ENCODE results near the gene RARA.
"Not testable (repeated sequence)": the region's sequence is repeated elsewhere in the genome, so short reads cannot be mapped to it uniquely, and the experiment has no call there.

Gene RARA

DNA sequence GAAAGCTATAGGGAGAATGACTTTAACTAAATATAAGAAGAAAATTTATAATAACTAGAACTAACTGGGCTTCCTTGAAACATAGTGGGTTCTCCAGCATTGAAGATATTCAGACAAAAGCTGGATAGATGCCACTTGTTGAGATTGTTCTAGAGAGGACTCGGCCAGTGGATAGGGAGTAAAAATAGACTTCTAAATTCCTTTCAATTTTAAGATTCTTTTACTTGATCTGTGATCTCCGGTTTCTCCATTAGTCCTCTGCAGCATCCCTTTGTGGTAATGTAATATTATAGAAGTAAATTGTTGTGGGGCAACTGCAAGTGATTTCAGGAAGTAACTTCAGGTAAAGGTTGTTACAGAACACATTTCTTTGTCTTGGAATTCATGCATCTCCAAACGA is 10.3 kb upstream of the RARA start:
- no peak for DNase-seq (ENCODE audit: low spot score)

DNA sequence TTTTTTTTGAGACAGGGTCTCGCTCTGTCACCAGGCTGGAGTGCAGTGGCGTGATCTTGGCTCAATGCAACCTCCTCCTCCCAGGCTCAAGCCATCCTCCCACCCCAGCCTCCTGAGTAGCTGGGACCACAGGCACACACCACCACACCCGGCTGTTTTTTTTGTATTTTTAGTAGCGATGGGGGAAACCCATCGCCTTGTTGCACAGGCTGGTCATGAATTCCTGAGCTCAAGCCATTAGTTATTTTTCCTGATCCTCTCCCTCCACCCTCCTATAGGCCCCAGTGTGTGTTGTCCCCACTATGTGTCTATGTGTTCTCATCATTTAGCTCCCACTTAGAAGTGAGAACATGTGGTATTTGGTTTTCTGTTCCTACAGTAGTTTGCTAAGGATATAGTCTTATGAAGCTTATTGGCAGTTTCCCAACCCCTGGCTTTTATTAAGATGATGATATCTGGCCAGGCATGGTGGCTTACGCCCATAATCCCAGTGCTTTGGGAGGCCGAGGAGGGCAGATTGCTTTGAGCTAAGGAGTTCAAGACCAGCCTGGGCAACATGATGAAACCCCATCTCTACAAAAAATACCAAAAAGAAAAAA is 9.7 kb upstream of the RARA start:
- not testable (repeated sequence) for DNase-seq (ENCODE audit: low spot score)

DNA sequence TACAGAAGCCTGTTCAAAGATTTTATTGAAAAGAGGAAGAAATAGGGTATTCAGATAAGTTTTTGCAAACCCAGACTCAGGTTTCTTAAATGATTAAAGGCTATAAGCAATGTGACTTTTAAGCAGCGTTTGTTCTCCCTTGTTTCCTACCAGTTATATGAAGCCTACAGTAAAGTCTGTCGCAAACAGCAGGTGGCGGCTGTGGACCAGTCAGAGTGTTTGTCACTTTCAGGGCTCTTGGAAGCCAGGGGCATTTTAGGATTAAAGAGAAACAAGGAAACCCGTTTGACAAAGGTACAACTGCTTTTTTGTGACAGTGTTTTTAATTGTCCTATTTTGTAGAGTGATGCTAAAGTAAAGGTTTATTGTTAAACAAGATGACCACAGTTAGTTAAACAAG is 7.7 kb upstream of the RARA start:
- no peak for DNase-seq (ENCODE audit: low spot score)

DNA sequence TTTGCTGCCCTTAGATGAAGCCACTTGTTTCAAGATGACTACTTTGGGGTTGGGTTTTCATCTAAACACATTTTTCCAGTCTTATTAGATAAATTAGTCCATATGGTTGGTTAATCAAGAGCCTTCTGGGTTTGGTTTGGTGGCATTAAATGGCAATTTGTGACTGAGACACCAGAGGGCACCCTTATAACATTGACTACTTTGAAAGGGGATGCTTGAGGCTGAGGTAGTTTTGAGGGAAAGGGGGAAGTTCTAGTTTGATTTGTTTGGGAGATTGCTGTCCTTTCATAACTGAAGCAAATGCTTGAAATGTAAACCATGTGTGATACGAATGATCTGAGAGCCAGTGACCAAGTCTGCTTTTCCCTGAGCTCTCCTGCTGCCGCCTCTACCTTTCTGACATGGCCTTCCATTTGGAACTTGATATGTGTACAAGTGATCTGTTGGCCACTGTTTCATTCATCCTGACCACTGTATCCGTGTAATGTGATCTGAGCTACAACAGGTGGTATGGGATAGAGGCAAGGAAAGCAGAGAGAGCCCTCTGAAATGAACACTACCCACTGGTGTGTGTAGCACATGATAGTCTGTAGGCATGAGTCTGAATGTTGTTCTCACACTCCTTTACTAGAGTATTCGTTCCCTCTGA is 5.8 kb upstream of the RARA start:
- DNase-seq (ENCODE audit: low spot score): peak; percentile 43

DNA sequence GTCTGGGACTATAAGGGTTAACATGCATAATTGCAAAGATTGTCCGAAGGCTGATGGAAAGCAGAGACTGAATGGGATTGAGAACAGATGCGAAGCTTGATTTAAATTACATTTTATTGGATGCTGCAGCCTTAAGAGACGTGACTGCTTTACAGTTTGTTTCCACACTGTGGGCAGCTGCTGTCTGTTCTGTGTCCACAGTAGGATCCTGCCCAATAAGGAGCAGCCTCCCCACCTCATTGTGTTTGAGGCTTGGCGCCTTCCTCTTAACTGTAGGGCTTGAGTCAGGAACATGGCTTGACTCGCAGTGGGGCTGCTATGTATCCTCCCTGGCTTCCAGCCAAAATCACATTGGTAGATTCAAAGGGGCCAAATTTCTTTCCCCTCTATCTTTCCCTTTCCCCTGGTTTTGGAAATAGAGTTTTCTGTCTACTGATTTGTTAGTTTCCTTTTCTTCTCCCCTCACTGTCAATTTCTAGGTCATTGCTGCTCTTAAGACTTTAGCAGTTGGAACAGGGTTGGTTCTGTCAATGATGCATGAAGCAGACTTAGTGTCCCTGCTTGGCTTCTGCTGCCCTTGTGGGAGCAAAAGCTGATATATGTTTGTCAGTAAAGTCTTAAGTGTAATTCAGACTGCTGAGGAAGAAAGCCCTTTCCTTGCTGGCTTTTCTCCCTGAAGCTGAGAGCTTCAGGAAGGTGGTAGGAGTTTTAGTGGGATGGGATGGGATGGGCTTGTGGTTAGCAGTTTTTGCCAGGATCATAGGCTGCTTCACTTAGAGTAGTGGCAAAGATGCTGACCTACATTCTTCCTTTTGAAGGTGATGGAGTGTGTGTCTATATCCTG is 5.0 kb upstream of the RARA start:
- no peak for DNase-seq (ENCODE audit: low spot score)

DNA sequence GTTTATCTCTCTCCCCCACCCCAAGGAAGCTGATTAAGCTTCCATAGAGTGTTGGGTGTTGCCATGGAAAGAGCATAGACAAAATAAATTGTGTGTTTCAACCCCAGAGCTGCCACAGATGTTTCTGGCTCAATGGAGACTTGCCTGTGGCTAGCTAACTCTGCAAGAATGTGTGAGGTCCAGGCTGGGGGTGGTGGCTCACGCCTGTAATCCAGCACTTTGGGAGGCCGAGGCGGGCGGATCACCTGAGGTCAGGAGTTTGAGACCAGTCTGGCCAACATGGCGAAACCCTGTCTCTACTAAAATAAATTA is 4.5 kb upstream of the RARA start:
- not testable (repeated sequence) for DNase-seq (ENCODE audit: low spot score)

DNA sequence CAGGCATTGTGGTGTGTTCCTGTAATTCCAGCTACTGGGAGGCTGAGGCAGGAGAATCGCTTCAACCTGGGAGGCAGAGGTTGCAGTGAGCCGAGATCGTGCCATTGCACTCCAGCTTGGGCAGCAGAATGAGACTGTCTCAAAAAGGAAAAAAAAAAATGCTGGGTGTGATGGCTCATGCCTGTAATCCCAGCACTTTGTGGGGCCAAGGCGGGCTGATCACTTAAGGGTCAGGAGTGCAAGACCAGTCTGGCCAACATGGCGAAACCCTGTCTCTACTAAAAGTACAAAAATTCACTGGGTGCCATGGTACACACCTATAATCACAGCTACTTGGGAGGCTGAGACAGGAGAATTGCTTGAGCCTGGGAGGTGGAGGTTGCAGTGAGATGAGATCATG is 4.1 kb upstream of the RARA start:
- not testable (repeated sequence) for DNase-seq (ENCODE audit: low spot score)

DNA sequence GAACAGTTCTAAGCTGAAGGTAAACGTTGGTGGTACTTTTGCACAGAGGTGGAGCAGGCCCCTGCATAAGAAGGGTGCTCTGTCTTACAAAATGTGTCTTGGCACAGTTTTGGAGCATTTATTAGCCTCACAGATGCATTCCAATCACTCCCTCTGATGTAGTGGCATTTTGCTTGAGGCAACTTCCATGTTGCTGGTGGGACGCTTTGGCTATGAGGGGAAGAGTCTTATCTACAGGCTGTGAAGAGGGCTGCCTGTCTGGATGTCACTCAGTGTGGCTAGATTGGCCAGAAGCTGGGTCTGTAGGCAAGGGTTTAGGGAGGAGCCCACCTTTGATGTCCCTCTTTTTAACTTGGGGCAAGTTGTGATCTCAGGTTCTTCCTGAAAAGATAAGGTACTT is 2.6 kb upstream of the RARA start:
- DNase-seq (ENCODE audit: low spot score): no peak

DNA sequence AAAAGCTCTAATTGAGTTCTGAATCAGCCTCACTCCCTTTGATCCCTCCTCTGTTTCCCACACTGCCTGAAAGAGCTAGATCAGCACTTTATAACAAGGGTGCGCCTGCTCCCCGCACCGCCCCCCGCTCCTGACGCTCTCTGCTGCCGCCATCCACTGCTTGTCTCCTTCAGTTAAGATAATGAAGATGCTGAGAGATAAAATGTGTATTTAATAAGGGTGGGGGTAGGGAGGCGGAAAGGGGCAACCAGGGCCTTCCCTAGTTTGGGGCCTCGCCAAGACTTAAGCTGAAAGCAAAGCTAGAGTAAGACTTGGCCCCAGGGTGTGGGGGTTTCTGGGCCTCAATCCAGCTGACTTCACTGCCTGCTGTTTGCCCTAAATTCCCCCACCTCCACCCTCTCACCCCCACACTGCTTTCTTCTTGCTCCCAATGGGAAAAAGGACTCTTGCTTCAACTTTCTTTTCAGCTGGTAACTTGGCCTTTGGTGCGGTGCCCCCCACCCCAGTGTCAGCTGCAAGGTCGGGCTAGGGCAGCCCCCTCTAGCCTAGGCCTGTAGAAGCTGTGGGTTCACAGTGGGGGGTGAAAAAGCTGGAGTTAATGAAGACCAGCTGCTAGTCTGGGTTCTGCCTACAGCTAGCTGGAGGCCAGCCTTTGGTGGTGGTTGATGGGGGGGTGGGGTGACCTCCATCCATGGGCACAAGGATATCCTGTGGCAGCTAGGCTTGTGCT is 1.8 kb upstream of the RARA start:
- DNase-seq (ENCODE audit: low spot score): no peak

DNA sequence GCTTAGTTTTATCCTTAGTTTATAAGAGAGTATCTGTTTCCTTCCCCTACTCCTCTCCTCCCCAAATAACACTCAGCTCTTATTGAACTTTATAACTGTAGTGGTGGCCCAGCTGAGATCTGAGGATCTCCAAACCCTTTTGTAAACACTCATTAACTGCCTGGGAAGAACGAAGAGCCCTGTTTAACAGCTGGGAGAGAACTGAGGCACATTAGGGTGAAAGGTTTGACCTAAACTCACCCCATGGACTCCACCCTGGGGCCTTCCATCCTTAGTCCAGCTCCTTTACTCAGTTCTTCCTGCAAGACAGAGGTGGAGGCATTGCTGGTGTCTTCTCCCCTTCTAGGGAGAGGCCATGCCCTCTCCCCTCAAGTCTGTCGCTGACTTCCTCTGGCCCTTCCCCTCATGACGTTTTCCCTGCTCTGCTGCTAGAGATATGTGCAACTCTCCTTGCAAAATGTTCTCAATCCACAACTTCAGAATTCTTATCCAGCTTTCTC is 1.2 kb upstream of the RARA start:
- DNase-seq (ENCODE audit: low spot score): no peak

DNA sequence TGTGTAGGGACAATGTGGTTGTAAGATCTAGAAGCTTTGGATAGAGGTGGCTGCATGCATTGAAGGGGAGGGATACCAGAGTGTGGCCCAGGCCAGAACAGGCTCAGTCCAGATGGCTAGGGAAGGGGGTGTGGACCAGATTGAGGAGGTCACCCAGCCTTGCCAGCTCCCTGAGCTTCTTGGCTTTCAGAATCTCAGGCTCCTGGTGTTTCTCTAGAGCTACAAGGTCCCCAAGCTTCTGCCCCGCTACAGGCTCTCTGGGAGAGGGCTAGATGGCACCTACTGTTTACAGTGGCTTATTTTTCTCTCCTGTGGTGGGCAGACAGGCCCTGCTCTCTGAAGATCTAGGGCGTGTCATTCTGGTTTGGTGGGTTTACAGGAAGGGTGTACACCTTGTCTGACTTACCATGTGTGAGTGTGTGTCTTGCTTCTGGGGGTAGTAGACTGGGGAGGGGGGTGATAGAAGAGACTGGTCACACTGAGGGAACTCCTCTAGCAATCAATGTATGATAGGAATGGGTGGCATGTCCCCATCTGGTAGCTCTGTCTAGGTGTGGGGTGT is 1.1 kb downstream of the RARA start:
- DNase-seq (ENCODE audit: low spot score): no peak

DNA sequence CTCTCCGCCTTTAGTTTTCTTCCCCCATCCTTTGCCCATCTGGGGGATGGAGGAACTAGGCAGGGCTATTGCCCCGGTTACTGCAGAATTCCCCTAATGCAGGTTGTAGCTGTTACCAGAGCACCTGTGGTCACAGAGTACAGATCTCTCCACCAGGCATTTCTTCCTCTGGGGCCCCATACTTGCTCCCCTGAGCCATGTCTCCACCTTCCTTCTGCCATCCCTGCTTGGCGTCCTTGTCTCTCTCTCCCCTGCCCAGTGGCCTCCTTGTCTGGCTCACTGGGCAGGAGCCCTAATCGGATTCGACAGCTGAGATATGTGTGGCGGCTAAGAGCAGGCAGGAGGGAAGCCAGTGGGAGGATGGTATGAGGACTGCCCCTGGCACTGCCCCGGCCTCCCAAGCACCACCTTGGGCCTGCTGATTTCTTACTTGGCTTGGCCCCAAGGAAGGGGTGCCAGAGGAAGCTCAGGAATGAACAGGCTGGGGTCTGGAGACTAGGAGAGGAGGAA is 2.0 kb downstream of the RARA start:
- no peak for DNase-seq (ENCODE audit: low spot score)

DNA sequence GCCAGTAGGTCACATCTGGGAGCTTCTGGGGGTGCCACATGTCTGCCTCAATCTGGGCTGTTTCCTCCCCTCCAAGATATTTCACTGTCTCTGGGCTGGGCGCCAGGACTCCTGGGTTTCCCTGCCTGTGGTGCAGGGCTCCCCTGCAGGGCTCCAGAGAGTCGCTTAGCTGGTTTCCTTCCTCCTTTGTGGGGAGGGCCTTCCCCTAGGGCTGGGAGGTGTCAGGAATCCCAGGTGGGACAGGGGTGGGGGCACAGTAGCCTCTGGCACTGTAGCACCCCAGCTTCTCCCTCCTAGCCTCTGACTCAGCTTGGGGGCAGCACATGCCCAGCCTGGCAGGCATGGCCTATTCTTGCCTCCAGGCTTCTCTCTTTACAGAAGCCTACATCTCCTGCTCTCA is 2.6 kb downstream of the RARA start:
- DNase-seq (ENCODE audit: low spot score): peak; percentile 58

DNA sequence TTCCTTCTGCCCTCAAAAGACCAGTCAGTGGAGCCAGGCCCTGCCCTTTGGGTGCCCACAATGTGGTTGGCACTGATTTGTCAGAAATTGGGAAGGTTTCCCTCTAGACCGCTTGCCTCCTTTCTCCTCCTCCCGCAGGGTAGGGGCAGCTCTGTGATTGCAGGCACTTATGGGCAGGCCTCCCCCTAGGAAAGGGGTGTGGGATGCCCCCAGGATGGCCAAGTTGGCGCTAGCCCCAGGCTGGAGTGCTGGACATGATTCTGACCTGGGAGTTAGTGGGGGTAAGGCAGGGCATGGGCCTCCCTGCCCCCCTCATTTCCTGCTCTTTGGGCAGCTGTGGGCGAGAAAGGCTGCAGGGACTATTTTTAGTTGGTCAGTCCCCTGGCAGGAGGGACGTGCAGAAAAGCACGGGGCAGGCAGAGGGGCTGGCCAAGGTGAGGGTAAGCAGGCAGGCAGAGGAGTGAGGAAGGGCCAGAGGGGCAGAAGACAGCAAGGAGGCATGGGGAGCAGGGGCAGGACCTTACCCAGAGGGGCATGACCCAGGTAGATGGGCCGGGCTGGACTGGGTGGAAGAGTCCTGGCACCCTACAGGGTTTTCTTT is 3.3 kb downstream of the RARA start:
- no peak for DNase-seq (ENCODE audit: low spot score)

DNA sequence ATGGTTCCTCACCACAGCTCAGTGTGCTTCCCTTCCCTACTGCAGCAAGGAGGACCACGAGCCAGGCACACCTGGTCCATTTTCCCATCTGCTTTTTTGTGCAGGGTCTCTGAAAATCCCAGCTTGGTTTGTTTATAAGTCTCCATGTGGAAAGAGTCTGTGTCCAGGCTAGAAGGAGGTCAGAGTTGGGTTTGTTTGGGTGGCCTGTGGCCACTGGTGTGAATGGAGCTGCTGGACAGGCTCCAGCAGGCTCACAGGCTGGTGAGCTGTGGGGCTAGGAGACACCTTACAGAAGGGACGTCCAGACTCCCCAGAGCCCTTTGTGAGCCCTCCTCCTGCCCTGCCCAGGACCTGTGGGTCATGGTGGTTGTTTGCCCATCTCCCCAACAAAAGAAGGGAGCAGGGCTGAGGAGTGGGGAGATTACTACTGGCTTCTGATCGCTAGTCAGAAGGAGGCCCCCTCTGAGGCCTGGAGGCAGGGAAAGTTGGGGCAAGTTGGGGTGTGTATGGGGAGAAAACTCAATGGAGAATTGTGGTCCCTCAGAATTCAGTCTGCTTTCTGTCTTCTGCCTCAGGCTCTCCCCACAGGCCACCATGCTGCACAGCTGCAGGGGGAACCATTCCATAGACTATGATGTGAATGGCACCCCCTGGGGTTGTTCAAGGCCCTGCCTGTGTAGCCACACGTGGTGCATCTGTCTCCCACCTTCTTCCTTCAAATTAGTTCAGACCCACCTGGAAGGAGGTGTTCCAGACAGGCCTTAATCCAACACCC is 4.1 kb downstream of the RARA start:
- no peak for DNase-seq (ENCODE audit: low spot score)

DNA sequence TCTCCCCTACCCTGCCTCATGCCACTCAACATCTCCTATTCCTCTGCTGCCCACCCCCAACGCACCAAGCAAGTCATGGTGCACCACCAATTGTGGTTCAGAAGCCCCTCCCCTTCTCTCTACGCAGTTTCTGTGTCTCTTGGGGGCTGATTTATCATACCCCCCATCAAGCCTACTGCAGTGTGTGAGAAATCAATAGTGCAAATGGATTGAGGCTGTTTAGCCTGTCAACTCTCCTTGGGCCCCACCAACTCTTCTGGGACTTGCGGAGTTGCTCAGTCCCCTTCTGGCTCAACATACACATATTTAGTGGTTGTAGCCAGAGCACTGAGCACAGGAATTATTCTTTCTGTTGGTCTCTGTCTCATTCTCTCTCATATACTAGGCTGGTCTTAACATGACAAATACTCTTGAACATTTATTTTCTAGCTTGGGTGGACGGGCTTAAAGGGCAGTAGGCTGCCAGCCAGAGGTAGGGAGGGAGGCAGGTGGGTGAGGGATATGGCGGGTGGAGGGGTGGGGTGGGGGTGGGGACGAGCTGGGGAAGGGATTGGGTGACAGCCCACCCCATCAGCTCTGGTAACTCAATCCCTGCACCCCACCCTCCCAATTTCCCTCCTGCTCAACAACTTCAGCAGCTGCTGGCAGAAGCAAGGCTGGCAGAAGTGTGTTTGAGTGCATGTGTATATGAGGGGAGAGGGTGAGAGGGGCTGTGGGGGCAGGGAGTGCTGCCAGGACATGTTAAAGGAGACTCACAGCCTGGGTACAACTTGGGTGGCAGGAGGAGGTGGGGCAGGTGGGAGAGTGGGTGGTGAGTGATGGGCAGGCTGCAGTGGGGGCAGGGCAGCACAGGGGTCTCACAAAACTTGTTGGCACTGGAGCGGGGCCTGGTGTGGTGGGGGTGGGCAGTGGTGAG is 4.9 kb downstream of the RARA start:
- DNase-seq (ENCODE audit: low spot score): no peak

DNA sequence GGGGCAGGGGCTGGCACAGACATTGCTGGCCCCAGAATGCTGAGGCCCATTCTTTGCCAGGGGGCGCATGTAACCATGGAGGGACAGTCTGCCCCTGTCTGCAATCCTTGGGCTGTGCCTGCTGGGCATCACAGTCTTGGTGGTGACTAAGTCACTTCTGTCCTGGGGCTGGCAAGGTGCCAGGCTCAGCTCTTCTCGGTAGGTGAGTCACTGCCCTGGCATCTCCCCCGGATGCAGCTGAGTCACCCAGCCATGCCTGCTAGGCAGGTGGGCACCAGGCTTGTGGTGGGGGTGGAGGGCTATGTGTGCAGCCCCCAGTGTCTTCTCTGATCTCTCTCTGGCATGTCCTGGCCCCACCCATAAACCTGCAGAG is 5.6 kb downstream of the RARA start:
- peak; percentile 98 for DNase-seq (ENCODE audit: low spot score)

DNA sequence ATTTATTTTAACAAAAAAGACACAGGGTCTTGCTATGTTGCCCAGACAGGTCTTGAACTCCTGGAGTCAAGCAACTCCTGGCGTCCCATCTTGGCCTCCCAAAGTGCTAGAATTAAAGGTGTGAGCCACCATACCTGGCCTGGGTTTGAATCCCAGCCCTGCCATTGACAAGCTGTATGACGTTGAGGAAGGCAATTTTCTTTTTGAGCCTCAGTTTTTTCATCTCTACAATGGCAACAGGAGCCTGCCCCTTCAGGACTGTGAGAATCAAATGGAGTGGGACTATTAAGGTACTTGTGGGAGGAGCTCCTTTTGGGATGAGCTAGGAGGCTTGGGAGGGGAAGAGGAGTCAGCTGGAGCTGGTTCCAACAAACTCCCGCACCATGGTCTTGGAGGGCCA is 6.2 kb downstream of the RARA start:
- no peak for DNase-seq (ENCODE audit: low spot score)

DNA sequence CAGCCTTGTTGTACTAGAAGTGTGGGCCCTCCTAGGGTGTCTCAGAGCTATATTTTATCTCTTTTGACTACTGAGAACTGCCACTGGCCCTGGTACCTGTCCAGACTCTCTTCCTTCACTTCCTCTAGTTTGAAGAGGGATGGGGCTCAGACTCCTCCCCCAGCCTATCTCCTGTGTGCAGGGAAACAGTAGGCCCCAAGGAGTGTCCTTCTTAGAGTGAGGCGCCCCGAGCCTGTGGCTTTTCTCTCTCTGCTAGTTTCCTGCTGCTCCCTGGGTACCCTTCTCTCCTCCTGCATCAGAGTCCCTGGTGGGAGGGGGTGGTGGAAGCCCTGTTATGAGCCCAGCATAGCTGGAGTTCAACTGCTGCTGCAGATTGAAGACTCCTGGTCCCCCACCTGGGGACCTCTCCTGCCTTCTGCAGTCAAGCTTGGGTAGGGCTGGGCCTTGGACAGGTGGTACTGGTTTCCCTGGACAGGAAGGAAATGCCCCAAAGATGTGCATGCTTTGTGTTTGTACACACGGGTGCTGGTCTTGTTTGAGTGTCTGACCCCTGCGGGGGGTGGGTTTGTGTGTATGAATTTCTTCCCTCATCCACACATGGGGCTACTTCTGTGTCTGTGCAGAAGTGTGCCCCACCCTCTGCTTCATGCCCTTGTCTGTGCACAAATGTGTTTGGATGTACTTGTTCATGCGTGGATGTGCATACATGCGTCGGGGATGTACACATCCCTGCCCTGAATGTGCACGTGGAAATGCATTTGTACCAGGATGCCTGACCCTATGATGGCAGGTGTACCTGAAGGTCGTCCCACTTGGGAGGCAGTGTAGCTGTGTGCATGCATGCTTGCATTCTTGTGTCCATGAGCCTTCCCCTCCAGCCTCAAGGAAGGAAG is 6.9 kb downstream of the RARA start:
- DNase-seq (ENCODE audit: low spot score): no peak
